ENCODE results near the gene STAT5A. TPM values are rescaled to one million over a fixed set of nuclear protein-coding genes. Genes with fewer than 3 reads are reported as not detected.

Gene STAT5A
- total and polyA plus RNA-seq, 9 of the 15 experiments (the other 6 are each of a cell fraction or from before 2014, with no cell fraction given), result 79.9 to 415 (median 196) TPM

DNA sequence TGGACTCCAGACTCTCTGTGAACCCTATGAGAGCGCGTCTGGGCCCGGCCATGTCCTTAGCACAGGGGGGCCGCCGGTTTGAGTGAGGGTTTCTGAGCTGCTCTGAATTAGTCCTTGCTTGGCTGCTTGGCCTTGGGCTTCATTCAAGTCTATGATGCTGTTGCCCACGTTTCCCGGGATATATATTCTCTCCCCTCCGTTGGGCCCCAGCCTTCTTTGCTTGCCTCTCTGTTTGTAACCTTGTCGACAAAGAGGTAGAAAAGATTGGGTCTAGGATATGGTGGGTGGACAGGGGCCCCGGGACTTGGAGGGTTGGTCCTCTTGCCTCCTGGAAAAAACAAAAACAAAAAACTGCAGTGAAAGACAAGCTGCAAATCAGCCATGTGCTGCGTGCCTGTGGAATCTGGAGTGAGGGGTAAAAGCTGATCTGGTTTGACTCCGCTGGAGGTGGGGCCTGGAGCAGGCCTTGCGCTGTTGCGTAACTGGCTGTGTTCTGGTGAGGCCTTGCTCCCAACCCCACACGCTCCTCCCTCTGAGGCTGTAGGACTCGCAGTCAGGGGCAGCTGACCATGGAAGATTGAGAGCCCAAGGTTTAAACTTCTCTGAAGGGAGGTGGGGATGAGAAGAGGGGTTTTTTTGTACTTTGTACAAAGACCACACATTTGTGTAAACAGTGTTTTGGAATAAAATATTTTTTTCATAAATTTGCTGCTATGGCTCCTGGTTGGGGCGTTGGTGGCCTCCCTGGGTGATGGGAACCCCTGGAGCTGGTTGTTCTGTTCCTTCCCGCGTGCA is 23.1 kb downstream of the STAT5A start (continued):
- TF ChIP-seq XRCC5 (IDR thresholded peaks at IDR 0.05; ENCODE audit: low read depth, low read length), result 0 out of 2 replicates have a peak, but pooled peaks have one; percentile 34
- no peak for TF ChIP-seq KLF1 (tag; IDR thresholded peaks at IDR 0.05)
- TF ChIP-seq, protein P1, sequence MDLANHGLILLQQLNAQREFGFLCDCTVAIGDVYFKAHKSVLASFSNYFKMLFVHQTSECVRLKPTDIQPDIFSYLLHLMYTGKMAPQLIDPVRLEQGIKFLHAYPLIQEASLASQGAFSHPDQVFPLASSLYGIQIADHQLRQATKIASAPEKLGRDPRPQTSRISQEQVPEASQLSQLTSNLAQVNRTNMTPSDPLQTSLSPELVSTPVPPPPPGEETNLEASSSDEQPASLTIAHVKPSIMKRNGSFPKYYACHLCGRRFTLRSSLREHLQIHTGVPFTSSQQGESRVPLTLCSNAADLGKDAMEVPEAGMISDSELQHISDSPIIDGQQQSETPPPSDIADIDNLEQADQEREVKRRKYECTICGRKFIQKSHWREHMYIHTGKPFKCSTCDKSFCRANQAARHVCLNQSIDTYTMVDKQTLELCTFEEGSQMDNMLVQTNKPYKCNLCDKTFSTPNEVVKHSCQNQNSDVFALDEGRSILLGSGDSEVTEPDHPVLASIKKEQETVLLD (IDR thresholded peaks at IDR 0.05), result no peak
- peak; percentile 77 for TF ChIP-seq BHLHE40 (IDR thresholded peaks at IDR 0.05; ENCODE audit: low read length)
- TF ChIP-seq DMBX1 (CRISPR knock-in tag; IDR thresholded peaks at IDR 0.05; ENCODE audit: borderline replicate concordance), result peak; percentile 66; the same call in 1 of the 2 replicates
- TF ChIP-seq ZC3H4 (CRISPR knock-in tag; IDR thresholded peaks at IDR 0.05; ENCODE audit: borderline replicate concordance), result no peak
- TF ChIP-seq RBM14 (IDR thresholded peaks at IDR 0.05; ENCODE audit: borderline replicate concordance, insufficient read depth, low read depth, low read length), result no peak
- no peak for TF ChIP-seq HOXB6 (CRISPR knock-in tag; IDR thresholded peaks at IDR 0.05; ENCODE audit: borderline replicate concordance)
- TF ChIP-seq, protein P2, sequence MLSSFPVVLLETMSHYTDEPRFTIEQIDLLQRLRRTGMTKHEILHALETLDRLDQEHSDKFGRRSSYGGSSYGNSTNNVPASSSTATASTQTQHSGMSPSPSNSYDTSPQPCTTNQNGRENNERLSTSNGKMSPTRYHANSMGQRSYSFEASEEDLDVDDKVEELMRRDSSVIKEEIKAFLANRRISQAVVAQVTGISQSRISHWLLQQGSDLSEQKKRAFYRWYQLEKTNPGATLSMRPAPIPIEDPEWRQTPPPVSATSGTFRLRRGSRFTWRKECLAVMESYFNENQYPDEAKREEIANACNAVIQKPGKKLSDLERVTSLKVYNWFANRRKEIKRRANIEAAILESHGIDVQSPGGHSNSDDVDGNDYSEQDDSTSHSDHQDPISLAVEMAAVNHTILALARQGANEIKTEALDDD (IDR thresholded peaks at IDR 0.05), result peak; percentile 27; the same call in 1 of the 2 replicates
- TF ChIP-seq MAZ (CRISPR knock-in tag; conservative IDR thresholded peaks at IDR 0.05 in 1 of 2, IDR thresholded peaks at IDR 0.05 in 1 of 2), result peak in 1 of 2 experiments; percentile 76; a peak in 2 of 4 replicates
- no peak for TF ChIP-seq MCM3 (IDR thresholded peaks at IDR 0.05)
- TF ChIP-seq, protein P3, sequence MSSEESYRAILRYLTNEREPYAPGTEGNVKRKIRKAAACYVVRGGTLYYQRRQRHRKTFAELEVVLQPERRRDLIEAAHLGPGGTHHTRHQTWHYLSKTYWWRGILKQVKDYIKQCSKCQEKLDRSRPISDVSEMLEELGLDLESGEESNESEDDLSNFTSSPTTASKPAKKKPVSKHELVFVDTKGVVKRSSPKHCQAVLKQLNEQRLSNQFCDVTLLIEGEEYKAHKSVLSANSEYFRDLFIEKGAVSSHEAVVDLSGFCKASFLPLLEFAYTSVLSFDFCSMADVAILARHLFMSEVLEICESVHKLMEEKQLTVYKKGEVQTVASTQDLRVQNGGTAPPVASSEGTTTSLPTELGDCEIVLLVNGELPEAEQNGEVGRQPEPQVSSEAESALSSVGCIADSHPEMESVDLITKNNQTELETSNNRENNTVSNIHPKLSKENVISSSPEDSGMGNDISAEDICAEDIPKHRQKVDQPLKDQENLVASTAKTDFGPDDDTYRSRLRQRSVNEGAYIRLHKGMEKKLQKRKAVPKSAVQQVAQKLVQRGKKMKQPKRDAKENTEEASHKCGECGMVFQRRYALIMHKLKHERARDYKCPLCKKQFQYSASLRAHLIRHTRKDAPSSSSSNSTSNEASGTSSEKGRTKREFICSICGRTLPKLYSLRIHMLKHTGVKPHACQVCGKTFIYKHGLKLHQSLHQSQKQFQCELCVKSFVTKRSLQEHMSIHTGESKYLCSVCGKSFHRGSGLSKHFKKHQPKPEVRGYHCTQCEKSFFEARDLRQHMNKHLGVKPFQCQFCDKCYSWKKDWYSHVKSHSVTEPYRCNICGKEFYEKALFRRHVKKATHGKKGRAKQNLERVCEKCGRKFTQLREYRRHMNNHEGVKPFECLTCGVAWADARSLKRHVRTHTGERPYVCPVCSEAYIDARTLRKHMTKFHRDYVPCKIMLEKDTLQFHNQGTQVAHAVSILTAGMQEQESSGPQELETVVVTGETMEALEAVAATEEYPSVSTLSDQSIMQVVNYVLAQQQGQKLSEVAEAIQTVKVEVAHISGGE (CRISPR knock-in tag; IDR thresholded peaks at IDR 0.05), result peak in 1 of 3 experiments; percentile 13; a peak in 1 of 6 replicates
- peak; percentile 76 for TF ChIP-seq CXXC5 (CRISPR knock-in tag; IDR thresholded peaks at IDR 0.05)
- no peak for TF ChIP-seq ZFP1 (CRISPR knock-in tag; IDR thresholded peaks at IDR 0.05)
- TF ChIP-seq CREM (IDR thresholded peaks at IDR 0.05; ENCODE audit: low read depth), result peak; percentile 68; the same call in 1 of the 2 replicates
- TF ChIP-seq TFAM (CRISPR knock-in tag; conservative IDR thresholded peaks at IDR 0.05), result no peak
- TF ChIP-seq, protein P4, sequence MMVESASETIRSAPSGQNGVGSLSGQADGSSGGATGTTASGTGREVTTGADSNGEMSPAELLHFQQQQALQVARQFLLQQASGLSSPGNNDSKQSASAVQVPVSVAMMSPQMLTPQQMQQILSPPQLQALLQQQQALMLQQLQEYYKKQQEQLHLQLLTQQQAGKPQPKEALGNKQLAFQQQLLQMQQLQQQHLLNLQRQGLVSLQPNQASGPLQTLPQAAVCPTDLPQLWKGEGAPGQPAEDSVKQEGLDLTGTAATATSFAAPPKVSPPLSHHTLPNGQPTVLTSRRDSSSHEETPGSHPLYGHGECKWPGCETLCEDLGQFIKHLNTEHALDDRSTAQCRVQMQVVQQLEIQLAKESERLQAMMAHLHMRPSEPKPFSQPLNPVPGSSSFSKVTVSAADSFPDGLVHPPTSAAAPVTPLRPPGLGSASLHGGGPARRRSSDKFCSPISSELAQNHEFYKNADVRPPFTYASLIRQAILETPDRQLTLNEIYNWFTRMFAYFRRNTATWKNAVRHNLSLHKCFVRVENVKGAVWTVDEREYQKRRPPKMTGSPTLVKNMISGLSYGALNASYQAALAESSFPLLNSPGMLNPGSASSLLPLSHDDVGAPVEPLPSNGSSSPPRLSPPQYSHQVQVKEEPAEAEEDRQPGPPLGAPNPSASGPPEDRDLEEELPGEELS (CRISPR knock-in tag; IDR thresholded peaks at IDR 0.05; ENCODE audit: borderline replicate concordance), result no peak
- peak; percentile 86 for TF ChIP-seq ZNF263 (CRISPR knock-in tag; IDR thresholded peaks at IDR 0.05; ENCODE audit: borderline replicate concordance)
- no peak for TF ChIP-seq RFX1 (IDR thresholded peaks at IDR 0.05)

Measured in K562 (cell line).